ENCODE data around the gene PSMB7. TPM values are rescaled to one million over a fixed set of nuclear protein-coding genes. Genes with fewer than 3 reads are reported as not detected.

PSMB7 gene
- polyA plus RNA-seq, 1 of the 3 experiments (the other 2 are of a cell fraction): 357 TPM

DNA sequence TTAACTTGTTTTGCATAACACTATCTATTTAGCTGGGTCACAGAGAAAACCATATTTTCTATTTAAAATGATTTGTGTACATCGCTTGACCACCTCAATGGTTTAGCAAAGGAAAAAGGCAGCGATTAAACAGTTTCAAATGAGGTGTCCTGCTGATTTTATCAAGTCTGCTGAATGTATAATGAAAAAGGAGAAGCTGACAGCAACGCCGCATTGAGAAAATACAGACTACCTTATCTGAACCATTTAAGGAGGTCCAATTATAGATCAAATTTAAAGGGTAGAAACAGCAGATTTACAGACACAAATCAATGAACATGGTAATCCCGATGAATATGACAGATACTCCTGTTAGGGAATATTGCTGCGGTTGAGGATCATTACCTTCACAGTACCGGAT lies 29.6 kb downstream of the PSMB7 start (continued):
- TF ChIP-seq, protein P1, sequence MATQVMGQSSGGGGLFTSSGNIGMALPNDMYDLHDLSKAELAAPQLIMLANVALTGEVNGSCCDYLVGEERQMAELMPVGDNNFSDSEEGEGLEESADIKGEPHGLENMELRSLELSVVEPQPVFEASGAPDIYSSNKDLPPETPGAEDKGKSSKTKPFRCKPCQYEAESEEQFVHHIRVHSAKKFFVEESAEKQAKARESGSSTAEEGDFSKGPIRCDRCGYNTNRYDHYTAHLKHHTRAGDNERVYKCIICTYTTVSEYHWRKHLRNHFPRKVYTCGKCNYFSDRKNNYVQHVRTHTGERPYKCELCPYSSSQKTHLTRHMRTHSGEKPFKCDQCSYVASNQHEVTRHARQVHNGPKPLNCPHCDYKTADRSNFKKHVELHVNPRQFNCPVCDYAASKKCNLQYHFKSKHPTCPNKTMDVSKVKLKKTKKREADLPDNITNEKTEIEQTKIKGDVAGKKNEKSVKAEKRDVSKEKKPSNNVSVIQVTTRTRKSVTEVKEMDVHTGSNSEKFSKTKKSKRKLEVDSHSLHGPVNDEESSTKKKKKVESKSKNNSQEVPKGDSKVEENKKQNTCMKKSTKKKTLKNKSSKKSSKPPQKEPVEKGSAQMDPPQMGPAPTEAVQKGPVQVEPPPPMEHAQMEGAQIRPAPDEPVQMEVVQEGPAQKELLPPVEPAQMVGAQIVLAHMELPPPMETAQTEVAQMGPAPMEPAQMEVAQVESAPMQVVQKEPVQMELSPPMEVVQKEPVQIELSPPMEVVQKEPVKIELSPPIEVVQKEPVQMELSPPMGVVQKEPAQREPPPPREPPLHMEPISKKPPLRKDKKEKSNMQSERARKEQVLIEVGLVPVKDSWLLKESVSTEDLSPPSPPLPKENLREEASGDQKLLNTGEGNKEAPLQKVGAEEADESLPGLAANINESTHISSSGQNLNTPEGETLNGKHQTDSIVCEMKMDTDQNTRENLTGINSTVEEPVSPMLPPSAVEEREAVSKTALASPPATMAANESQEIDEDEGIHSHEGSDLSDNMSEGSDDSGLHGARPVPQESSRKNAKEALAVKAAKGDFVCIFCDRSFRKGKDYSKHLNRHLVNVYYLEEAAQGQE (IDR thresholded peaks at IDR 0.05; ENCODE audit: low read depth, low read length): no peak

DNA sequence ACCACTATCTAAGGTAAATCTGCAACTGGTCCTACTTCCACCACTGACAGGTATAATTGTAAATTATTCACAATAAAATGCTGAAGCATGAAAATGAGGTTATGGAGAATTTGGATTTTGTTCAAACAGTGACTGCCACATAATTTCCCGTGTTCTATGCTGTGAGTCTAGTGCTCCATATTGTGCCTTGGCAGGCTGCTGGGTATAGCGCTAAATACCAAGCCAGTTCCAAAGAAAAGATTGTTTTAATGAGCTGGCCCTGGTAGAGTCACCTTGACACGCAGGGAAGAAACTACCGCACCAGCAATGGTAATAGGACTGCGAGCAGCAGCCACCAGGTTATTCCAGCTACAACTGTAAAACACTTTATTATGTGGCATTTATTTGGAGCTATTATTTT lies 30.4 kb downstream of the PSMB7 start:
- CTCF ChIA-PET: interaction anchor here (0.9 to 5.4 kb wide), 6 partner anchors 9 to 258 kb away, joined by 3 to 28 read pairs (median 6); no protein-coding TSS in a partner anchor
- Histone ChIP-seq H3K27me3 (ENCODE audit: insufficient read depth) (no peaks in the 10 kb centered on the region), H3K79me2 (ENCODE audit: insufficient read depth) (peaks cover 95% of the 10 kb centered on the region), H3K9me2 (no peaks in the 10 kb centered on the region), H3K27ac (ENCODE audit: low read depth in 2 of 2, low read length in 1 of 2) (no peak overlapping the region), H3K4me2 (no peak overlapping the region), H3K9ac (no peak overlapping the region), H3F3A (replicated peaks; ENCODE audit: insufficient read depth) (peaks cover 6% of the 10 kb centered on the region), H3K4me1 (ENCODE audit: control insufficient read depth in 1 of 2, insufficient read depth in 2 of 2, low read depth in 1 of 2, low read length in 1 of 2) (peaks cover 6 to 17% of the 10 kb centered on the region in 2 experiments; a peak in 3 of 4 replicates), H3K9me3 (no peaks in the 10 kb centered on the region), H3K36me3 (replicated peaks in 1 of 2; ENCODE audit: control insufficient read depth in 1 of 2, insufficient read depth in 2 of 2, low read length in 1 of 2) (peaks cover 25 to 31% of the 10 kb centered on the region in 2 experiments), H4K20me1 (ENCODE audit: insufficient read depth) (peaks cover 54% of the 10 kb centered on the region), H3K4me3 (ENCODE audit: low read depth in 2 of 2, low read length in 1 of 2) (no peak overlapping the region), H2AFZ (ENCODE audit: low read depth) (no peak overlapping the region)
- DNase-seq: no peak
- POLR2A ChIA-PET: no interaction called here
- TF ChIP-seq, protein P2, sequence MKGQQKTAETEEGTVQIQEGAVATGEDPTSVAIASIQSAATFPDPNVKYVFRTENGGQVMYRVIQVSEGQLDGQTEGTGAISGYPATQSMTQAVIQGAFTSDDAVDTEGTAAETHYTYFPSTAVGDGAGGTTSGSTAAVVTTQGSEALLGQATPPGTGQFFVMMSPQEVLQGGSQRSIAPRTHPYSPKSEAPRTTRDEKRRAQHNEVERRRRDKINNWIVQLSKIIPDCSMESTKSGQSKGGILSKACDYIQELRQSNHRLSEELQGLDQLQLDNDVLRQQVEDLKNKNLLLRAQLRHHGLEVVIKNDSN (IDR thresholded peaks at IDR 0.05; ENCODE audit: borderline replicate concordance, low read depth): no peak
- TF ChIP-seq TEAD4 (IDR thresholded peaks at IDR 0.05; ENCODE audit: borderline replicate concordance, insufficient read depth) (no peak), RCOR1 (IDR thresholded peaks at IDR 0.05; ENCODE audit: low read length) (no peak), CHD2 (IDR thresholded peaks at IDR 0.05; ENCODE audit: low read length, partially characterized antibody) (no peak), NFIC (IDR thresholded peaks at IDR 0.05; ENCODE audit: borderline replicate concordance) (no peak), NRF1 (IDR thresholded peaks at IDR 0.05; ENCODE audit: low read depth, low read length) (no peak), MEF2A (IDR thresholded peaks at IDR 0.05; ENCODE audit: borderline replicate concordance, low read depth) (no peak), FOSL2 (IDR thresholded peaks at IDR 0.05; ENCODE audit: borderline replicate concordance, low read depth) (no peak), SIN3A (IDR thresholded peaks at IDR 0.05; ENCODE audit: borderline replicate concordance, low read depth, low read length) (no peak), FOXJ3 (CRISPR knock-in tag; IDR thresholded peaks at IDR 0.05) (no peak), POLR2AphosphoS5 (IDR thresholded peaks at IDR 0.05; ENCODE audit: low read depth, low read length) (no peak), GATA2 (CRISPR knock-in tag; IDR thresholded peaks at IDR 0.05) (no peak), RXRA (IDR thresholded peaks at IDR 0.05; ENCODE audit: borderline replicate concordance, low read depth) (no peak)
- TF ChIP-seq, protein P3, sequence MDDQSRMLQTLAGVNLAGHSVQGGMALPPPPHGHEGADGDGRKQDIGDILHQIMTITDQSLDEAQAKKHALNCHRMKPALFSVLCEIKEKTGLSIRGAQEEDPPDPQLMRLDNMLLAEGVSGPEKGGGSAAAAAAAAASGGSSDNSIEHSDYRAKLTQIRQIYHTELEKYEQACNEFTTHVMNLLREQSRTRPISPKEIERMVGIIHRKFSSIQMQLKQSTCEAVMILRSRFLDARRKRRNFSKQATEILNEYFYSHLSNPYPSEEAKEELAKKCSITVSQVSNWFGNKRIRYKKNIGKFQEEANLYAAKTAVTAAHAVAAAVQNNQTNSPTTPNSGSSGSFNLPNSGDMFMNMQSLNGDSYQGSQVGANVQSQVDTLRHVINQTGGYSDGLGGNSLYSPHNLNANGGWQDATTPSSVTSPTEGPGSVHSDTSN (IDR thresholded peaks at IDR 0.05): no peak
- TF ChIP-seq, protein P1 (IDR thresholded peaks at IDR 0.05; ENCODE audit: low read depth, low read length): no peak
- TF ChIP-seq, protein P4, sequence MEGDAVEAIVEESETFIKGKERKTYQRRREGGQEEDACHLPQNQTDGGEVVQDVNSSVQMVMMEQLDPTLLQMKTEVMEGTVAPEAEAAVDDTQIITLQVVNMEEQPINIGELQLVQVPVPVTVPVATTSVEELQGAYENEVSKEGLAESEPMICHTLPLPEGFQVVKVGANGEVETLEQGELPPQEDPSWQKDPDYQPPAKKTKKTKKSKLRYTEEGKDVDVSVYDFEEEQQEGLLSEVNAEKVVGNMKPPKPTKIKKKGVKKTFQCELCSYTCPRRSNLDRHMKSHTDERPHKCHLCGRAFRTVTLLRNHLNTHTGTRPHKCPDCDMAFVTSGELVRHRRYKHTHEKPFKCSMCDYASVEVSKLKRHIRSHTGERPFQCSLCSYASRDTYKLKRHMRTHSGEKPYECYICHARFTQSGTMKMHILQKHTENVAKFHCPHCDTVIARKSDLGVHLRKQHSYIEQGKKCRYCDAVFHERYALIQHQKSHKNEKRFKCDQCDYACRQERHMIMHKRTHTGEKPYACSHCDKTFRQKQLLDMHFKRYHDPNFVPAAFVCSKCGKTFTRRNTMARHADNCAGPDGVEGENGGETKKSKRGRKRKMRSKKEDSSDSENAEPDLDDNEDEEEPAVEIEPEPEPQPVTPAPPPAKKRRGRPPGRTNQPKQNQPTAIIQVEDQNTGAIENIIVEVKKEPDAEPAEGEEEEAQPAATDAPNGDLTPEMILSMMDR (IDR thresholded peaks at IDR 0.05): no peak
- TF ChIP-seq, protein P5, sequence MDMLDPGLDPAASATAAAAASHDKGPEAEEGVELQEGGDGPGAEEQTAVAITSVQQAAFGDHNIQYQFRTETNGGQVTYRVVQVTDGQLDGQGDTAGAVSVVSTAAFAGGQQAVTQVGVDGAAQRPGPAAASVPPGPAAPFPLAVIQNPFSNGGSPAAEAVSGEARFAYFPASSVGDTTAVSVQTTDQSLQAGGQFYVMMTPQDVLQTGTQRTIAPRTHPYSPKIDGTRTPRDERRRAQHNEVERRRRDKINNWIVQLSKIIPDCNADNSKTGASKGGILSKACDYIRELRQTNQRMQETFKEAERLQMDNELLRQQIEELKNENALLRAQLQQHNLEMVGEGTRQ (IDR thresholded peaks at IDR 0.05; ENCODE audit: borderline replicate concordance, low read depth, low read length): no peak
- 97% methylated on average over 5 of the region's 5 CpGs for WGBS (ENCODE audit: low lambda C conversion rate)
